GM18507 (cell line): ENCODE data around the gene RHOU.

Source experiments
- DNase-seq: peaks from one replicate; pipeline ENCODE4 v3.0.0; 2011; ENCODE audit warnings: low read depth; ENCODE audit not compliant: insufficient read length; ENCODE audit errors: extremely low spot score
- FAIRE-seq: peaks from 2 replicates; lab custom pipeline; 2011; peaks lifted over from hg19 to GRCh38; lab: Jason Lieb, UNC

RHOU gene

DNA sequence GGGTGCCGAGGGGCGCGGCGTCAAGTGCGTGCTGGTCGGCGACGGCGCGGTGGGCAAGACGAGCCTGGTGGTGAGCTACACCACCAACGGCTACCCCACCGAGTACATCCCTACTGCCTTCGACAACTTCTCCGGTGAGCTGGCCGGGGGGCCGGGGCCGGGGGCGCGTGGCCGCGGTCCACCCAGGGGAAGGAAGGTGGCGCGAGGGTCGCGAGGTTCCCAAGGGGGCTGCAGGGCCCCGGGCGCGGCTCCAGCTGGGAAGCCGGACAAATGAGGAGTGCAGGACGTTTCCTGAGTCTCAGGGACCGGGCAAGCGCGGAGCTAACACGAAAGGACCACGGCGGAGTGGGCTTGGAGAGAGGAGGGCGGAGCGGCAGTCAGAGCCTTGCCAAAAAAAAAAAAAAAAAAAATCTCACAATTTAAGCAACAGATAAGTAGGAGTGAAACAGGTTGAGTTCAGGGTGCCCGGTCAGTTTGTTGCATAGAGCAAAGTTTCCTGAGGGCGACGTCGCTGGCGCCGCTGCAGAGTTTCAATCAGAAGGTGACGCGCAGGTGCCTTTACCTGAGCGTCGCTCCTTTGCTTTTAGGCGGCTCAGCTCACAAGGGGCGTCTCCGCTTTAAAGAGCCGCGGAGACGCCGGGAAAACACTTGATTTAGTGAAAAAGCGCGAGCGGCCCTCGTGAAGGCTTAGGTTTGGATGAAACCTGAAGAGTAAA is 750 bp downstream of the RHOU start:
- no peak for DNase-seq

DNA sequence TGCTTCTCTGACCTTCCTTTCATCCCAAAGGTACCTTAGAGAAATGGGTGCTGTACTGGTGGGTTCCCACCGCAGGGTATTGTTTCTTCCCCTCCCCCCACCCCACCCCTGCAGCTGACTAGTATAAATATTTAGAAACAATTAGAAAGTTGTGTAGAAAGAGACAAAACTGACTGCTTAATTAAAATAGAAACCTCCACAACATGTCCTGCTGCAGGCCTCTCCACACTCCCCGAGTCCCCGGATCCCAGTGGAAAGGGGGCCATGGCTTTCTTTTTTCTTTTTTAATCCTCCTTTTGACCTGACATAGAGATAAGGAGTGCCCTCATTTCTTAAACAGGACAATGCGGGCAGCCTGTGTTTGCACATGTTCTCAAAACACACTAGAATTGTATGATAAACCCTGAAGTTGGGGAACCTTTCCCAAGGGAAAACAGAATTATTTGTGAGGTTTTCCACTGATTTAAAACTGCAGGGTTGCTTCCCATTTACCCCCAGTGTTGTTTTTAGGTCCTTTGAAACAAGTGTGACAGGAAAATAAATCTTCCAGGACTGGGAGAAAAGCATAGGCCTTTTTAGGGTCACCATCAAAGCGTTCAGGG is 1.7 kb downstream of the RHOU start:
- FAIRE-seq (no peak), DNase-seq (no peak)

More for the DNA sequence above, 750 bp downstream of the RHOU start:
- no peak for FAIRE-seq

DNA sequence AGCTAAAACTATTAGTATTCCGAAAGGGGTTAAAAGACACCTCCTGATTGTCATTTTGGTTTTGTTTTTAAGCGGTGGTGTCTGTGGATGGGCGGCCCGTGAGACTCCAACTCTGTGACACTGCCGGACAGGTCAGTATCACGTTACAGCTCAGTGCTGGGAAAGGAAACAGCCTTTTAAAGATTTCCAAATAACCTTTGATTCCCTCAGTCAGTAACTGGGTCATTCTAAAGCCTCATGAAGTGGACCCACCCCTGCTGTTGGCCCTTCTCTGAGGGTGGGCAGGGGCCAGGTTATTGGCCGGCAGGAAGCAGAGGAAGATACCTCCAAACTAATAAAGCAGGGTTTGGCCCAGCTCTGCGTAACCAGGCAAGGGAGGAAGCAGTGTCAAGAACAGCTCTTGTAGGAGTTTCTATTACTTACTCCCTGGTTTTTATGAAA is 2.3 kb downstream of the RHOU start:
- no peak for DNase-seq
- no peak for FAIRE-seq

DNA sequence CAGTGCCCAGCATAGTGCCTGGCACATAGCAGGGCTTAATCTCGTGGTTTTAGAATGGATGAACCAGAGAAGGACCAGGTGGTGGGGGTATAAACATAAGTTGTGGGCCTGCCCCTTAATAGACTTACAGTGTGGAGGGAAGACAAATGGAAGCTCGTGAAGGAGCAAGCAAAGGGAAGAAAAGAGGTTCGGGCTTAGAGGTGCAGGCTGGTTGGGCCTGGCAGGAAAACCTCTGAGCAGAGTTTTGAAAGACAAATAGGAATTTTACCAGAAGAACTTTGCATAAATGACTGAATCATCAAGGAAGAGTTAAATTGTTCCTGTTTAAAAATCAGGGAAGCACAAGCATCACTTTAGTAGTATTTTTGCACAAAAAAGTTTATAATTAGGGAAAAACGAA is 4.5 kb downstream of the RHOU start:
- FAIRE-seq = no peak

DNA sequence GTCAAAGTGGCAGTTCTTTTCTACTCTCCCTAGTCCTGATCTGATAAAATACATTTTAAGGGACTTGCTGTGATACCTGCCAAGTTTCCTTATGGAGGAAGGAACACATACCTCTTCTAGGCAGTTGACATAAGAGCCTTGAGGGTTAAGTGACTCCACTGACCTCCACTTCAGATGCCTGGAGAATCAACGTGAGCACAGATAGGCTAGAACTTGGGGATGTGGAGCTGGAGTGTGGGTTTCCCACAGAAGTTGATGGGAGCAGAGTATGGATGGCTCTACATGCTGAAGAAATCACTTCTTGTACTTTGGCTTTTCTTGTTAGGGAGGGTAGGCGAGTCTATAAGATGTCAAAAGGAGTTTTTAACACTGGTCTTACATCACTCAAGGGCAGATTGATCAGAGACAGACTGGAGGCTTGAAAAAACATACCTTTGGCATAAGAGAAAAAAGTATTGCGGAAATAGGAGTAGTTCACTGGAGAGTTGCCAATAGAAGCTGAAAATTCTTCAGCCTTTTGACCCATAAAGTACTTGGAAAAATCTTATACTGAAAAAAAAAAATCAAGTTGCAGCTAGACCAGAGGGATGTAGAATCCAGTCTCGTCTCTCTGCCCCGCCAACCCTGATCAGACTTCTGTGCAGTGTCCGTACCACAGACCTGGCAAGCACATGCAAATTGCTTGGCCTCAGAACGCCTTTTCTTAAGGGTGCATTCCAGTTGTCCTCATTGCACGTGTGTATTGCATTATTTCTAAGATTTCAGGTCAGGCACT is 5.5 kb downstream of the RHOU start:
- no peak for DNase-seq
- FAIRE-seq = no peak

More for the DNA sequence above, 4.5 kb downstream of the RHOU start:
- DNase-seq = no peak

DNA sequence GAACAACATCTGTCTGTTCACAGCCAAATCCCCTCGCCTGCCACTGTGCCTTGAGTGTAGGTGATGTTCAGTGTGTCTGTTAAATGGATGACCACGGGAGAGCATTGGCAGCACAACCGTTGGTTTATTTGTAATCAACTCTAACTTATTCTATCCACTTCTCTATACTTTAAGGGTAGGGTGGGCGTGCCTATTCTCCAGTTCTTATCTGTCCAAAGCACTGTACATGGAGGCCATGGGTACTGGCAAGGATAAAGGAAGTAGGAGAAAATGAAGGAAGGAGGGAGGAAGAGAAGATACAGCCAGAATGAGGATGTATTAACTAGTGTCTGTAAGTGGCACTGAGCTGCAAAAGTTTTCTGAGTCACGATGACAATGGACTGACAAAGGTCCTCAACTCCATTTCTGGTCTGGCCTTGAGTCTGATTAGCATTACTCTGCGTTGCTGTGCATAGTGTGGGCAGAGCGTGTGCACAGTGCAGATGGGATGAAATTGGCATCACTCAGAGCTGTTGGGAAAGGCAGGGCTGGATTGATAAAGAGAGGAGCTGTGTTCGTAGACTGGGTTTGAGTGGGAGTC is 7.1 kb downstream of the RHOU start:
- FAIRE-seq (no peak), DNase-seq (no peak)

DNA sequence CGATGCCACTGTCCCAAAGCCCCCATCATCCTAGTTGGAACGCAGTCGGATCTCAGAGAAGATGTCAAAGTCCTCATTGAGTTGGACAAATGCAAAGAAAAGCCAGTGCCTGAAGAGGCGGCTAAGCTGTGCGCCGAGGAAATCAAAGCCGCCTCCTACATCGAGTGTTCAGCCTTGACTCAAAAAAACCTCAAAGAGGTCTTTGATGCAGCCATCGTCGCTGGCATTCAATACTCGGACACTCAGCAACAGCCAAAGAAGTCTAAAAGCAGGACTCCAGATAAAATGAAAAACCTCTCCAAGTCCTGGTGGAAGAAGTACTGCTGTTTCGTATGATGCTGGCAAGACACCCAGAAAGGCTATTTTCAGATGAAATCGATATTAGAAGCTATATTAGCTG is 8.1 kb downstream of the RHOU start:
- DNase-seq (no peak), FAIRE-seq (no peak)

DNA sequence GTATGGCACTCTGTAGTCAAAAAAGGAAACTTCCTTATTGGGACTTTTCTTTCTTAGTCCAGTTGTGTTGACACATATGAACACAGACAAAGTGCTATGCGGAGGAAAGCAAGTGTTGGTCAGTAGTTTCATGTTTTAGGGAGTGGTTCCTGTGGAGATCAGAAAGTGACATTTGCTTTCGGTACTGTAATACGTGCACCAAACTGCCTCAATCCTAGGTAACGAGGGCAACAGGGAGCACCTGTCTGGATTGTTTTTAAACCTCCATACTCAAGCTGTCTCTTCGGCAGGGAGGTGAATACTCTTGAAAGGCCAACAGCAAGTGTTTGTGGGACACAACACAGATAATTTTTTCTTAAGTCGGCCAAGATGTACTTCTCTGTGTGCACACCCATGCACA is 9.1 kb downstream of the RHOU start:
- FAIRE-seq (no peak), DNase-seq (no peak)

DNA sequence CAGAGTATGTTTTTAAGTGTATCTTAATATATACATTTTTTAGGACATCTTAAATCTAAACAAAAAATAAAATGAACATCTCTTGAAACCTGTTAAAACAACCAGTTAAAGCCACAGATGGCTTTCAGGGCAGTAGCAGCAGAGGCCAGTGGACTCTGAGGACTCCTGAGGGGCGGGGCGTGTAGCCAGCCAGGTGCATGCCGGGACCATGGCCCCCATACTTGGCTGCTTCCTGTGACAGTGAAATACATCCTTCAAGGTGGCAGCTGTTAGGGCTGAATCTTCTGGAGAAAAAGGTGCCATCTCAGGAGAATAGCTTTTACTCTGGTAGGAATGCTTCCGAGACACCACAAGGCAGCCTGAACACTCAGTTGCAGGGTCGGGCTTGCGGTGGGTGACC is 9.6 kb downstream of the RHOU start:
- DNase-seq (no peak), FAIRE-seq (no peak)

DNA sequence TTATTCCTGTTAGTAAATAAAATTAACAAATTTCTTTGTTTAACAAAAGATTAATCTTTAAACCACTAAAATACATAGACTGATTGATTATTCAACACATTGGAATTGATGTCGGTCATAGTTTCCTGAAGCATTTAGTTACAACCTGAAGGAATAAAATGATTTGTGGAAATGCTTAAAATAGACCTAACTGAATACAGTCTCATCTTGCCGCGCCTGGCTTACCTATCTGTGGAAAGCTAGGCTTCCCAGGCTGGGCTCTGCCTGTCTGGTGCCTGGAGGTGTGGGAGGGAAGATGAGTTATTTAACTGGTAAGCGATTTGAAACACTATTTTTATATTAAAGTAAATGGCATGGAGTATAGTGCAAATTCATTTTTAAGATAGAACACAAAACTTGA is 10.2 kb downstream of the RHOU start:
- FAIRE-seq (no peak), DNase-seq (no peak)

DNA sequence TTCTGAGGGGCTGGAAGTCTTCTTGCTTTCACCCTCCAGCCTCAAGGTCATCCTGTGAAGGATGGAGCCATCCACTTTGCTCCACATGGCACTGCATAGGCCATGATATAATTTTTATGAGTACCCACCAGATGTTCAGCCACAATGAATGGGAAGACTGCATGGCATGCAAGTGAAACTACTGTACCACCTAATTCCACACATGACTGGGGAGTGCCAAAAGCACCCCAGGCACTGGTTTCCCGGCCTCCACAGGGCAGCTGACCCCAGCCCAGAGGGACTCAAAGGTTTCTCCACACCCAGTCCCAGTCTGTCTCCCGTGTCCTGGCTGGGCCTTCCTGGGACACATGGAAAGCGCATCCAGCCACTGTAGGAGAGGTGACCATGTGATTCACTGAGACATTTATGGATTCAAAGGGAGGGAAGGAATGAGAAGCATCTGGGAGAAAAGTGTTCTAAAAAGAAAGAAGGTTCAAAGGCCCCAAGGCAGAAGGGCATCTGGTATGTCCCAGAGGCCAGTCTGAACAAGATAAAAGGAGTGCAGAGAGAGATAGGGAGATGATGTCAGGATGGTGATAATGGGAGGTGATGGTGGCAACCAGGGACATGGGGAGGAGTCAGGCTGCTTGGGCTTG is 12.1 kb downstream of the RHOU start:
- DNase-seq (no peak), FAIRE-seq (no peak)

DNA sequence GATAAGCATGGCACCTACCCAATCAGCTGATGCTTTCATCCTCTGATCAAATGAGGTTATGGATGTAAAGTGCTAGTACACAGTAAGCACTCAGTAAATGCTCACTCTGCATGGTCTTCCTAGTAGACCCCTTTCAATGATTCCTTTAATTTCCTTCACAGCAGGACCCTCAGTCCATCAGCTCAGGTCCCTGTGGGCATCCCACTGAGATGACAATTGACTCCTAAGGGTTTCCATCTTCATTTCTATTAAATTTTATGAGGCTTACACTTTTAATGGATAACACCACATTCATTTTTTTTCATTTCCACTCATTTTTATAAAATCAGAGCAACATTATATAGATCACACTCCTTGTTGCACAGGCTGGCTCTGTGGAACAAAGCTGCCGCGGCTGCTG is 12.8 kb downstream of the RHOU start:
- no peak for DNase-seq
- FAIRE-seq = no peak

DNA sequence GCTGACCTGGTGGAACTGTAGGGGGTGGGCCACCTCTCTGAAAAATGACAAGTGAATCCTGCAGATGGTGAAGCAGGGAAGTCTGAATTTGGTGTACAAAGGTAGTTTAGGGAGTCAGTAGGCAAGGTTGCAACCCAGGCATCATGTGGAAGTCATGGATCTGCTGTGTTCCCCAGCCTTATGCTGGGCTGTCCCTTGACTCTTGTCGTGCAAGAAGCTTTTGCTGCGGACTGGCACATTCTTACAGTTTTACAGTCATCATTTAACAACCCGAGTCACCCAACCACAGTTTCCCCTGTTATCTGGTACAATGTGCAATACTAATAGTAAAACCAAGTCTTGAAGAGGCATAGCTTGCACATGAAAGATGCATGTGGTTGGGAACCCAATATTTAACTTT is 13.2 kb downstream of the RHOU start:
- DNase-seq (no peak), FAIRE-seq (no peak)

DNA sequence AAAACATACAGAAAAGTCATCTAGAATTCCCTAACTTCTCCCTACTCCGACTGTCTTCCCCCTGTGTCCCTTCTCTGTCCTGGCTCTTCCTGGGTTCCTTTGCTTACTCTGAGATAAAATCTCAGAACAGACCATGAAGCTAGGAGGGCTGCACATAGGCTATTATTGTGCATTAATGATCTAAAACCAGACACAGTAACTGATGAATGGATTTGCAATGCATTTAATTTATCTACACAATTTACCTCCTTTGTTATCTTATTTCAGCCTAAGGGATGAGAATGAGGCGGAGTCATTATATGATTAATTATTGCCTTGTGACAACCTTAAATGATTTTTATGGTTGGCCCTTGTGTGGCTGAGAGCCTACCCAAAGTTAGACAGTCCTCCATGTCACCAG is 14.5 kb downstream of the RHOU start:
- no peak for FAIRE-seq
- no peak for DNase-seq

DNA sequence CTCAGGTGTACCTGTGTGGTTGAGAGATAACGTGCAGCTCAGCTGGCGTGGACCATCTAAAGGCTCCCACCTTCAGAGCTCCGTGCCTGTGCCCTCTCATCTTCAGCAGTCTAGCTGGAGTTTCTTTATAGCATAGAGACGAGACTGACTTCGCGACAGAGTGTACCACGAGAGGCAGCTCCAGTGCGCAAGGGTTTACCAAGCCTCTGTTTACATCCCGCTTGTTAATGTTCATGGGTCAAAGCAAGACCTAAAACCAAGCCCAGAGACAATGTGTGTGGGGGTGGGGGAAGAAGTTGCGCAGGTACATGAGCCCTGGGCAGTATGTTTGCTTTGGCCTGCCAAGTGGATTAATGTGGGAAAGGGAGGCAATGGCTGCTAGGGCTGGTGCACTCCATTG is 15.6 kb downstream of the RHOU start:
- DNase-seq (no peak), FAIRE-seq (no peak)

DNA sequence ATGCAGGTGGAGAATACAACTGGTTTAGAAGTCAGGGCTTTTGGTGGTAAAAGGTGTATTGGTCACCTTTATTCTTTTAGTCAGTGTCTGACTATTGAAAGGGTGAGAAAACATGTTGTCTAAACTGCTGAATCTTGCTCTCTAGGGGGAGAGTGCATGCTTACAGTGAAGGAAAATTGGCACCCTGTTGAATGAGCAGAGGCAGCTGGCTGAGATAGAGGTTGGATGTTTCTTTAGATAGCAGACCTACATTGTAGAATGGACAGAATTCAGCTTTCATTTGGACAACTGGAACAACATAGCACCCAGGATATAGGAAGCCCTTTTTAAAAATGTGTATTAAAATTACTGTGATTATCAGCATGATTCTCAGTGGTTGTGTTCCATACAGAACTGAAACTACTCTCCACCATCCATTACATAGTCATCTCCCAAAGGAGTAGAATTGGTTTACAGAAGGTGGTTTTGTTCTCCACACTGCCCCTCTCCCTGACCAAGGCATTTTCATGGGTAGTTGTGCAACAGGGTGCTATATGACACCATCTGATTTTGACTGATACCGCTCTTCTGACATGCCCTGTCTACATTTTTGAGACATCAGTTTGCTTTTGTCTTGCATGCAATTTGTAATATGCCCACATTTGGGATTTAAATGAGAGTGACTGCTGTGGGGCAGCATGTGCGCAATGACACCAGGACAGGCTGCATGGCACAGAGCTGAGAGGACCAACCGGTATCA is 16.2 kb downstream of the RHOU start:
- FAIRE-seq = peak; percentile 54
- no peak for DNase-seq

DNA sequence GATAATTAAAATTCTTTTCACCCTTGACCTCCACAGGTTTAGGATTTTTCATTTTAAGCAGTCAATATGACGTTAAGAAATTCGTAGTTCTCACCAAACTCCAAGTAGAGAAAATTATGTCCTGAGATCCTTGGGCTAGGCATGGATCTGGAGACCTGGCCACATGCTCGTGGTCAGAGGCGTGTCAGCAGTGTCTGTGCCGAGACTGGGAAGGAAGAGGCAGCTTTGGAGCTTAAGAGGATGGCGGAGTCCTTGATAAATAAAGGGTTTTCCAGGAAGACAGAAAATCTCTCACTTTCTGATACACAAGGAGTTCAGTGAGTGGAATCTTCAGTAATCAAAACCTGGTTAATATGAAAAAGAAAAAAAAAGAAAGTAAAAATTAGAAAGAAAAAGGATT is 17.0 kb downstream of the RHOU start:
- FAIRE-seq = no peak

DNA sequence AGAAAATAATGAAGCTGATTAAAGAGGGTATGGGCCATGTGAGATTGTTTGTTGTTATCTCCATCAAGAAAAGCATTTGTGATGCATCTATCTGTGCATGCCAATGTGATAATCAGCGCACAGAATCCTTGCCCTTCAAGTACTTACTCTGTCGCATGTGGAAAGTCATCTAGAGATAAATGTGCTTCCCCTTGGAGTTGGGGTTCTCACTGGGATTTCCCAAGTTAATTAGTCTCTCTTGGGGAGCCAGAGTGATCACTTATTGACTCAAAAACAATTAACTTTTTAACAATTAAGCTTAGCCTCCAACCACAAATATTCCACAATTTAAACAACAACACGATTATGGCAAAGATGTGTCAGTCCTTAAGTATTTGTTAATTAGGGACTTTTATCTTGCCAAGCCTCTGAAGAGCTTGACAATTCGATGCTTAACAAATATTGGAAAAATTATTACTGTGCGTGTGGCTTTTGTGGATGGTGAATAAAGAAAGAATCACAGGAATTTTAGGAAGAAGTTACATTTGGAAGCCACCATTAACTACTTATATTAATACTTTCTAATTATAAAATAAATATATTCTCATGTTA is 17.5 kb downstream of the RHOU start:
- FAIRE-seq (peak; percentile 59), DNase-seq (no peak)

More for the DNA sequence above, 17.0 kb downstream of the RHOU start:
- DNase-seq = no peak

DNA sequence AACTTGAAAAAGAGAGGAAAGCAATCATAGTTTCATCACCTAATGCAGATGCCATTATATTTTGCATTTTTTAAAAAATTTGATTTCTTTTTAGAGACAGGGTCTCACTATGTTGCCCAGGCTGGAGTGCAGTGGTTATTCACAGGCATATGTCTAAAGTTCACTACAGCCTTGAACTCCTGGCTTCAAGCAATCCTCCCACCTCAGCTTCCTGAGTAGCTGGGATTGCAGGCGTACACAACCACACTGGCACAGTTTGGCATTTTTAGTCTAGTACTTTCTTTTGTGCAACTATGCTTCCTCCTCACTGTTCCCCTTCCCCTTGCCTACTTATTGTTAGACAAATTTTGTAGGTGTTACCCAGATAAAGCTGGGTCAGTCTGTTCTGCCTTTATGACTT is 18.0 kb downstream of the RHOU start:
- FAIRE-seq (no peak), DNase-seq (no peak)
